AG04450 (cell line): Measurements from ENCODE around the gene TMC3. TPM values are rescaled to one million over a fixed set of nuclear protein-coding genes. Genes with fewer than 3 reads are reported as not detected.

Experiments used
- CTCF ChIA-PET: fragments of 300-600, 350-600 bp; formaldehyde crosslinking; extraction: SDS; loops from one replicate; lab custom pipeline; 2022; ENCODE audit warnings: antibody characterized with exemption, inconsistent platforms; lab: Charles Lee
- POLR2A ChIA-PET: fragments of 350-600 bp; formaldehyde crosslinking; extraction: SDS; loops from one replicate; lab custom pipeline; 2021; ENCODE audit warnings: antibody characterized with exemption, inconsistent platforms; lab: Yijun Ruan, JAX
- DNase-seq: peaks from one replicate; pipeline ENCODE4 v3.0.0-alpha.2; 2011; ENCODE audit warnings: low read depth, low spot score
- H3K27ac ChIP-seq: one replicate; pipeline ENCODE4 v1.5.1; 2012; ENCODE audit warnings: low read depth, low read length, control low read depth
- H3K27me3 ChIP-seq: one replicate; pipeline ENCODE4 v1.6.0; 2012; ENCODE audit warnings: low read length; ENCODE audit not compliant: control insufficient read depth, insufficient read depth
- H3K4me3 ChIP-seq: 2 replicates; pipeline ENCODE4 v1.5.1; 2011; ENCODE audit warnings: mild to moderate bottlenecking, low read depth, low read length, control low read depth
- H3K9me3 ChIP-seq: 2 replicates; pipeline ENCODE4 v1.5.1; 2012; ENCODE audit warnings: low read length; ENCODE audit not compliant: control insufficient read depth, insufficient read depth
- CTCF ChIP-seq: IDR thresholded peaks from 2 replicates; pipeline ENCODE4 v1.5.1; 2011; ENCODE audit warnings: low read depth, low read length, control low read depth, inconsistent platforms
- polyA plus RNA-seq: library from polyadenylated mRNA; depleted of rRNA; stranded (reverse); fragments of >200 nt; gene quantifications from 2 replicates; pipeline ENCODE4 v1.2.3, GENCODE V29; 2011

TMC3 gene
- polyA plus RNA-seq, 1 experiment: not detected

DNA sequence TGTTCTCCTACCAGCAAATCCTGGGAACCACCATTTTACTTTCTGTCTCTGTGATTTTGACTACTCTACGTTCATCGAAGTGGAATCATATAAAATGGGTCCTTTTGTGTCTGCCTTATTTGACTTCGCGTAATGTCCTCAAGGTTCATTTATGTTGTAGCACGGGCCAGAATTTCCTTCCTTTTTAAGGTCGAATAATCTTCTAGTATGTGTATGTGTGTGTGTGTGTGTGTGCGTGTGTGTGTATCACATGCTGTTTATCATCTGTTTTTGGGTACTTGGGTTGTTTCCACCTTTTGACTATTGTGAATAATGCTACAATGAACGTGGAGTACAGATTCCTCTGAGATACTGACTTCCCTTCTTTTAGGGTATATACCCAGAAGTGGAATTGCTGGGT lies 85.4 kb downstream of the TMC3 start:
- ChIA-PET CTCF (no interaction called here), POLR2A (no interaction called here)
- TF ChIP-seq CTCF: no peak
- Histone ChIP-seq H3K4me3 (no peak overlapping the region), H3K27me3 (no peaks in the 10 kb centered on the region), H3K27ac (no peak overlapping the region), H3K9me3 (no peaks in the 10 kb centered on the region)
- no peak for DNase-seq

DNA sequence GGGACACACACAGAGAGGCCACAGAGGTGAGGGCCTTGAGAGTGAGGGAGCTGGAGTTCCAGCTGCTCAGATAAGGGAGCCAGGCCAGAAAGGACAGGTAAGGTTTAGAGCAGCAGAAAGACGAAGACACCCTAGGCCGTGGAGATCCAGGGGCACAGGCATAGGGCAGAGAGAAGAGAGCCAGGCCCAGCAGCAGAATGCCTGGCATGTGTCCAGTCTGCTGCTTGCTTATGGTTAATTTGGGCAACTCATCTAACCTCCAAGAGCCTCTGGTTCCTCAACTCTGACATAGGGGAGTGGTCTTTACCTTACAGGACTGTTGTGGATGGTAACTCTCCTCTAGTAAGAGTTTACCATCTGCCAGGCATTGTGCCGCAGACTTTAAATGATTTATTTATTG lies 86.0 kb downstream of the TMC3 start:
- TF ChIP-seq CTCF: no peak
- DNase-seq: no peak
- ChIA-PET CTCF (interaction anchor here (1.6 kb wide), 2 partner anchors 22 to 113 kb away, joined by 5 read pairs; no protein-coding TSS in a partner anchor), POLR2A (no interaction called here)
- no peaks in the 10 kb centered on the region; the same call in 1 of the 2 replicates for H3K9me3 ChIP-seq
- no peak overlapping the region for H3K4me3 ChIP-seq
- H3K27me3 ChIP-seq: no peaks in the 10 kb centered on the region
- no peak overlapping the region for H3K27ac ChIP-seq

- Histone ChIP-seq H3K27me3 (no peaks in the 10 kb centered on the region), H3K4me3 (no peak overlapping the region), H3K9me3 (no peaks in the 10 kb centered on the region; the same call in 1 of the 2 replicates), H3K27ac (no peak overlapping the region)
- no peak for TF ChIP-seq CTCF
- no peak for DNase-seq
- CTCF ChIA-PET: interaction anchor here (1.1 to 1.6 kb wide), 3 partner anchors 11 to 114 kb away, joined by 4 to 5 read pairs (median 5); no protein-coding TSS in a partner anchor
- POLR2A ChIA-PET: interaction anchor here (0.7 kb wide), 1 partner anchor 117 kb away, joined by 4 read pairs; no protein-coding TSS in a partner anchor
Measured at GRCh38 chr15:81286621-81287121, 87.3 kb downstream of the TMC3 start.

GRCh38 chr15:81285461-81285860 lies 88.6 kb downstream of the TMC3 start:
- no peak for DNase-seq
- CTCF ChIA-PET: no interaction called here
- peaks cover 3% of the 10 kb centered on the region for H3K27me3 ChIP-seq
- no peak overlapping the region for H3K27ac ChIP-seq
- POLR2A ChIA-PET: no interaction called here
- TF ChIP-seq CTCF: no peak
- H3K9me3 ChIP-seq: no peaks in the 10 kb centered on the region; the same call in 1 of the 2 replicates
- H3K4me3 ChIP-seq: no peak overlapping the region

DNA sequence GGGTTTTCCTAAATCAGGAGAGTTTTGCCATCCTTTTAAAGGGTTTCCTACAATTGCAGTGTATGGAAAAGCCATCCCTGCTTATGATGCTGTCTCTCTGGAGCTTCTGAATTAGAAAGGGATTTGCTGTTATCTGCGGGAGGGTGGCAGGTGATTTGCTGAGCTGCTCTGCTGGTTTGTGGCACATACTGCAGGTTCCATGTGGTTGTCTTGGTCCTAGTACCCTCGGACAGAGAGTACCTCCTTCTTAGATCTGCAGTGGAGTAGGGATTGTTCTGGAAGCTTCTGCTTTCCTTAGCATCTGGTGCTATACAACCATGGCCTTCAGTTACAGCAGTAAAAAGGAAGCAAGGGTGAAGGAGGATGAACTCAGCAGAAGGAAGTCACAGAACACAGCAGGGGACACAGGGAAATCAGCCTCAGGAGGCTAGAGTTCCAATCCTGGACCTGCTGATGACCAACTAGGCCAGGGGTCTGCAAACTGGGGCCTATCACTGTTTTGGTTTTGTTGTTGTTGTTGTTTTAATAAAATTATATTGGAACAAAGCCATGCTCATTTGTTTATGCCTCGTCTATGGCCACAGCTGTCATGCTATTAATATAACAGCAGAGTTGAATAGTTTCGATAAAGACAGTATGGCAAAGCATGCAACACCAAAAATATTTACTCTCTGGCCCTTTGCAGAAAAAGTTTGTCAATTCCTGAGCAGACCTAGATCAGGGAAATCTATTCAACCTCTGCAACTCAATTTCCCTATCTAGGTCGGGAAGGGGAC lies 89.6 kb downstream of the TMC3 start:
- TF ChIP-seq CTCF: no peak
- POLR2A ChIA-PET: no interaction called here
- no peak for DNase-seq
- Histone ChIP-seq H3K27me3 (peaks cover 3% of the 10 kb centered on the region), H3K27ac (no peak overlapping the region), H3K4me3 (no peak overlapping the region), H3K9me3 (no peaks in the 10 kb centered on the region; the same call in 1 of the 2 replicates)
- CTCF ChIA-PET: interaction anchor here (5.9 kb wide), 1 partner anchor 17 kb away, joined by 46 read pairs; no protein-coding TSS in a partner anchor
